Upper lobe of left lung (tissue), 6 donors: ENCODE results near the gene DNAAF3. TPM values are rescaled to one million over a fixed set of nuclear protein-coding genes. Genes with fewer than 3 reads are reported as not detected.
A peak's percentile ranks its signal among the peaks of the same experiment; 100 is the strongest.

Experiments used
- ATAC-seq, 2 donors: fragments of 200-7000 bp; cut with Tn5 transposase; one replicate each; pipeline ENCODE4 v1.9.1; 2022; ENCODE audit warnings: mild to moderate bottlenecking in 2 of 2, moderate library complexity in 2 of 2; ENCODE audit not compliant: low FRiP score in 2 of 2
- DNase-seq, 2 donors: peaks; one replicate each; pipeline ENCODE4 v3.0.0-alpha.2; 2019 to 2020
- H3K27ac ChIP-seq, 4 donors: fragments of 200-600 bp; sonication (generic); one replicate each; pipeline ENCODE4 v1.5.1; 2016 to 2019
- H3K27me3 ChIP-seq, 4 donors: fragments of 200-600 bp; sonication (generic); one replicate each; pipeline ENCODE4 v1.5.1; 2017 to 2019
- H3K36me3 ChIP-seq, 4 donors: fragments of 200-600 bp; sonication (generic); one replicate each; pipeline ENCODE4 v1.5.1; 2016 to 2019
- H3K4me1 ChIP-seq, 4 donors: fragments of 200-600 bp; sonication (generic); one replicate each; pipeline ENCODE4 v1.5.1; 2018 to 2019
- H3K4me3 ChIP-seq, 4 donors: fragments of 200-600 bp; sonication (generic); one replicate each; pipeline ENCODE4 v1.5.1; 2017 to 2019; ENCODE audit warnings: mild to moderate bottlenecking in 2 of 4, moderate library complexity in 1 of 4
- H3K9me3 ChIP-seq, 4 donors: fragments of 200-600 bp; sonication (generic); one replicate each; pipeline ENCODE4 v1.5.1; 2018 to 2019
- EP300 ChIP-seq, 4 donors: sonication (generic); formaldehyde crosslinking; IDR thresholded peaks; one replicate each; pipeline ENCODE4 v1.5.1; 2017; ENCODE audit warnings: antibody characterized with exemption in 4 of 4, control low read depth in 2 of 4
- POLR2A ChIP-seq, 4 donors: fragments of 450-650 bp; IDR thresholded peaks; one replicate each; pipeline ENCODE4 v1.5.1; 2016 to 2017; ENCODE audit warnings: antibody characterized with exemption in 4 of 4, mild to moderate bottlenecking in 2 of 4
- POLR2AphosphoS5 ChIP-seq, 2 donors: sonication (generic); formaldehyde crosslinking; IDR thresholded peaks; one replicate each; pipeline ENCODE4 v1.5.1; 2017; ENCODE audit warnings: antibody characterized with exemption in 2 of 2
- WGBS, 2 donors: methylation state at CpG; one replicate each; pipeline ENCODE4 v1.1.5; 2017 to 2018; 5-methylcytosine and 5-hydroxymethylcytosine counted together
- total RNA-seq, 6 donors: library from RNA; depleted of rRNA in 4 of 6; stranded (reverse); fragments of >200 nt in 4 of 6; gene quantifications; one replicate each; pipeline versions ENCODE4 v1.1.0 to v1.2.1, GENCODE V29; 2016 to 2021
- TF ChIP-seq, protein P1 (sequence below), 6 experiments: fragments of 450-650 bp in 4 of 6; fragments of 200-600 bp in 2 of 6; sonication (generic) in 2 of 6; IDR thresholded peaks; one replicate each; pipeline ENCODE4 v1.5.1; 2016 to 2019; ENCODE audit warnings: antibody characterized with exemption in 6 of 6
- donor health status: DM: no; HTN: no; CAD: no; lungs with moderate emphysema.
- donor health status: DM: no; HTN: yes; CAD: no; lungs with severe emphysema.

Gene DNAAF3
- total RNA-seq, 6 donors from 2014 or later: 4.2 to 27.4 (median 18.3) TPM

DNA sequence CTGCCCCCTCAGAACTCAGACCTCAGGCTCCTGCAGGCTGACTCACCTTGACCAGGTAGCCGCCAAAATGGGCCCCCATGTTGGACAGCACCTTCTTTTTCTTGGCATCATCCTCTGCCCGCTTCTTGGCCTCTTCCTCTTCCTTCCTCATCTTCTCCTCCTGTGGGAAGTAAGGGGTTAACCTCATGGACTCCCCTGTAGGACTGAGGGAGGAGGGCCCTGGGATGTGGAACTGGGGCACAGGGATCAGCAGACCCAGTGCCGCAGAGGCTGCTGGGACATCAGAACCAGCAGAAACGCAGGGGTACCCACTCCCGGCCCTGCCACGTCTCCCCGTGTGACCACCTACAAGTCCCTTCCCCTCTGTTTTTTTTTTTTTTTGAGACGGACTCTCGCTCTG, 28.5 kb downstream of the DNAAF3 start:
- no peak overlapping the region for H3K4me3 ChIP-seq
- H3K4me1 ChIP-seq: peaks cover 0 to 11% (median 8%) of the 10 kb centered on the region in 4 donors
- no peaks in the 10 kb centered on the region for H3K36me3 ChIP-seq
- DNase-seq (no peak), ATAC-seq (no peak)
- H3K9me3 ChIP-seq: no peaks in the 10 kb centered on the region
- H3K27me3 ChIP-seq: peaks cover 0 to 15% (median 3%) of the 10 kb centered on the region in 4 donors
- 50% methylated on average over 9 of the region's 9 CpGs for WGBS, 2 donors
- no peak overlapping the region for H3K27ac ChIP-seq
- TF ChIP-seq POLR2A (IDR thresholded peaks at IDR 0.05) (no peak), EP300 (IDR thresholded peaks at IDR 0.05) (no peak), POLR2AphosphoS5 (IDR thresholded peaks at IDR 0.05) (no peak)
- TF ChIP-seq, protein P1, sequence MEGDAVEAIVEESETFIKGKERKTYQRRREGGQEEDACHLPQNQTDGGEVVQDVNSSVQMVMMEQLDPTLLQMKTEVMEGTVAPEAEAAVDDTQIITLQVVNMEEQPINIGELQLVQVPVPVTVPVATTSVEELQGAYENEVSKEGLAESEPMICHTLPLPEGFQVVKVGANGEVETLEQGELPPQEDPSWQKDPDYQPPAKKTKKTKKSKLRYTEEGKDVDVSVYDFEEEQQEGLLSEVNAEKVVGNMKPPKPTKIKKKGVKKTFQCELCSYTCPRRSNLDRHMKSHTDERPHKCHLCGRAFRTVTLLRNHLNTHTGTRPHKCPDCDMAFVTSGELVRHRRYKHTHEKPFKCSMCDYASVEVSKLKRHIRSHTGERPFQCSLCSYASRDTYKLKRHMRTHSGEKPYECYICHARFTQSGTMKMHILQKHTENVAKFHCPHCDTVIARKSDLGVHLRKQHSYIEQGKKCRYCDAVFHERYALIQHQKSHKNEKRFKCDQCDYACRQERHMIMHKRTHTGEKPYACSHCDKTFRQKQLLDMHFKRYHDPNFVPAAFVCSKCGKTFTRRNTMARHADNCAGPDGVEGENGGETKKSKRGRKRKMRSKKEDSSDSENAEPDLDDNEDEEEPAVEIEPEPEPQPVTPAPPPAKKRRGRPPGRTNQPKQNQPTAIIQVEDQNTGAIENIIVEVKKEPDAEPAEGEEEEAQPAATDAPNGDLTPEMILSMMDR (IDR thresholded peaks at IDR 0.05): no peak

DNA sequence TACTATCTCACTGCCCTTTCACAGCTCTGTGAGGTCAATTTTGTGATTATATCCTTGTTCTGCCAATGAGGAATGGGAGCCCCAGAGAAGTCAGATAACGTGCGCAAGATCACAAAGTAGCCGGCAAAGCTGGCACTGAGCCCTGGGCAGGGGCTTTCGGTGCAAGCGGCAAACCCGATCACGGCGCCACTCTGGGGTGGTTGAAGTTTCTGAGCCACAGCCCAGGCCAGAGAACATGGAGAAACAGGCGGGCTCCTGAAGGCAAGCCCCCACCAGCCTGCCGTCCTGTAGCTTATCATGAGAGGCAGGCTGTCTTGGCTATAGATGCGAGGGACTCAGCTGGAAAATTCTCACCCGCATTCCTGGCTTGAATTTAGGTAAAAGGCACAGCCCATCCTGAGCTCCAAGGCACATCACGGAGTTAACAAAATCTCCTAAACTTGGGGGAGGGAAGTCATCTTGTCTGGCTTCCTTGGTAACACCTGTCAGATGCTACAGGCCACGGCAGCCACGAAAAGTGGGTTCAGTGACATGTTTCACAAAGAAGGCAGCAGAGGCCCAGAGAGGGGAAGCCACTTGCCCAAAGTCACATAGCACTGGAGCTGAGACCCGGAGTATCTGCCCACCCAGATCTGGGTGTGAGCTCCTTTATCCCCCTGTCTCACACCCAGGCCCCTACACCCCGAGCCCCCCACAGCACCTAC, 29.9 kb downstream of the DNAAF3 start:
- ATAC-seq (no peak), DNase-seq (peak in 1 of 2 donors; percentile 59)
- peaks cover 0 to 8% (median under 1%) of the 10 kb centered on the region in 4 donors for H3K27me3 ChIP-seq
- H3K4me1 ChIP-seq: peaks cover 0 to 7% (median 6%) of the 10 kb centered on the region in 4 donors
- no peaks in the 10 kb centered on the region for H3K9me3 ChIP-seq
- no peak overlapping the region for H3K27ac ChIP-seq
- 82 to 84% methylated on average over 16 to 17 of the region's 17 CpGs for WGBS, 2 donors
- H3K36me3 ChIP-seq: no peaks in the 10 kb centered on the region
- H3K4me3 ChIP-seq: no peak overlapping the region
- TF ChIP-seq POLR2A (IDR thresholded peaks at IDR 0.05) (no peak), POLR2AphosphoS5 (IDR thresholded peaks at IDR 0.05) (no peak), EP300 (IDR thresholded peaks at IDR 0.05) (no peak)
- TF ChIP-seq, protein P1 (IDR thresholded peaks at IDR 0.05): no peak

DNA sequence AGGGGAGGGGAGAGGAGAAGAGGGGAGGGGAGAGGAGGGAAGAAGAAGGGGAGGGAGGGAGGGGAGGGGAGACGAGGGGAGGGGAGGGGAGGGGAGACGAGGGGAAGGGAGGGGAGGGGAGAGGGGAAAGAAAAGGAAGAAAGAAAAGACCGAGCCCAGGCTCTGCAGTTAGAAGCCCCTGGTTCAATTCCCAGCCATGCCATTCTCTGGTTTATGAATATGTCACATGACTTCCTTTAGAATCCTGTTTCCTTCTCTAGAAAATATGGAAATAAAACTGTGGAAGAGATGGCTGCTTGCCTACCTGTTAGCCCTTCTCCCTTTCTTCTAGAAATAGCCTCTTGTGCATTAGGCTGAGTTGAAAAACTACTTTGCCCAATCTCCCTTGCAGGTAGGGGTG, 31.7 kb downstream of the DNAAF3 start:
- 6% methylated on average over 2 of the region's 3 CpGs; no CpG with 5 or more reads in 1 of the 2 donors for WGBS, 2 donors

DNA sequence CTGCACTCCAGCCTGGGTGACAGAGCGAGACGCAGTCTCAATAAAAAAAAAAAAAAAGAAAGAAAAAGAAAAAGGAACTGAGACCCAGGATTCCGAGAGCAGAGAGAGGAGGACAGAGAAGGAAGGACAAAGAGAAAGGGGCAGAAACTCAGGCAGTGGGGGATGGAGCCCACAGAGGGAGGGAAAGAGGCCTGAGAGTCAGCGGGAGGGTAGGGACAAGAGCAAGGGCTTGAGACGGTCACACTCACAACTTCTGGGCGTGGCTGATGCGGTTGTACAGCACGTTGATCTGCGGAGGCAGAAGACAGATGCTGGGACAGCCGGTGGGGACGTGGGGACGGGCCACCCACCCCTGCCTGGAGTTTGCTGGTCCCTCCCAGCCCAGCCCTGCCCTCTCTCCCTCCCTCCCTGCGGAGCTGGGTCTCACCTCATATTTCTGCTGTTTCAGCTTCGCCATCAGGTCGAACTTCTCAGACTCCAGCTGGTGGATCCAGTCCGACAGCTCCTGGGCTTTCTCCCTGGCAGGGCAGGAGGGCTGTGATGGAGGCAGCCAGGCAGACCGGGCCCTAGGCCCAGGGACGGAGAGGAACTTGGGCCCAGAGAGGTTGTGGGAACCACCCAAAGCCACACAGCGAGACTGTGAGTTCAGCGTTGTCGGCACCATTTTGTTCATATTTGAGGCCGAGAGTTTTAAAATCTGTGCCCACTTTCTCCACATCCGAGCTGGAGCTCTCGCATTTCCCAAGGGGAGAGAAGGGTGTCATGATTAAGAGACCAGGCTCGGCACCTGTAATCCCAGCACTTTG, 32.6 kb downstream of the DNAAF3 start:
- Histone ChIP-seq H3K27ac (no peak overlapping the region), H3K4me1 (no peaks in the 10 kb centered on the region), H3K36me3 (no peaks in the 10 kb centered on the region), H3K4me3 (no peak overlapping the region), H3K27me3 (peaks cover 0 to 6% (median 0%) of the 10 kb centered on the region in 4 donors), H3K9me3 (no peaks in the 10 kb centered on the region)
- DNase-seq (peak in 1 of 2 donors; percentile 38), ATAC-seq (no peak)
- 60 to 63% methylated on average over 22 to 25 of the region's 25 CpGs for WGBS, 2 donors
- TF ChIP-seq EP300 (IDR thresholded peaks at IDR 0.05) (no peak), POLR2AphosphoS5 (IDR thresholded peaks at IDR 0.05) (no peak), POLR2A (IDR thresholded peaks at IDR 0.05) (no peak)
- TF ChIP-seq, protein P1 (IDR thresholded peaks at IDR 0.05): no peak

More for the DNA sequence above, 31.7 kb downstream of the DNAAF3 start:
- Histone ChIP-seq H3K9me3 (no peaks in the 10 kb centered on the region), H3K4me3 (no peak overlapping the region), H3K27me3 (peaks cover 0 to 6% (median 0%) of the 10 kb centered on the region in 4 donors), H3K27ac (no peak overlapping the region), H3K4me1 (no peaks in the 10 kb centered on the region), H3K36me3 (no peaks in the 10 kb centered on the region)
- ATAC-seq (no peak), DNase-seq (no peak)
- no peak for TF ChIP-seq POLR2AphosphoS5 (IDR thresholded peaks at IDR 0.05)
- no peak for TF ChIP-seq POLR2A (IDR thresholded peaks at IDR 0.05)
- TF ChIP-seq, protein P1 (IDR thresholded peaks at IDR 0.05): no peak
- TF ChIP-seq EP300 (IDR thresholded peaks at IDR 0.05): no peak
